ENCODE measurements around the gene SQOR. TPM values are rescaled to one million over a fixed set of nuclear protein-coding genes. Genes with fewer than 3 reads are reported as not detected.

SQOR gene
- total and polyA plus RNA-seq, 2 experiments from 2014 or later = 0.73 to 0.95 TPM

DNA sequence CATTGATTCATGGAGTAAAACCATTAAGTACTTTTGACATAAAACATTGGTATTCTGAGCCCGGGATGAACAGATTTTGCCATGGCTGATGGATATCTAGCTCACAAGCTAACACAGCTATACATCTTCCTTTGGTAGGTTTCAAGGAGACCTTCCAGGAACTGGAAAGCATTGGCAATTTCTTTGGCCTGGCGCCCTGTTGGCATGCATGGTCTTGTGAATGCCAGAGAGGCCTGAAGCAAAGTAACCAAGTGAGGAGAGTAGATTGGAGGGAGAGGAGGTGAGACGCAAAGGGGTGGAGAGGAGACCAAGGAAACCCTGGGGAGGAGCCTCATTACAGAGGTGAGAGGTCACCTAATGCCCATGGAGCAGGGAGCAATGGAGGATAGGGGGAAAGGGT is 67.2 kb downstream of the SQOR start:
- Histone ChIP-seq H3K9me3 (ENCODE audit: low read depth) (no peaks in the 10 kb centered on the region), H3K4me3 (no peak overlapping the region), H3K36me3 (no peaks in the 10 kb centered on the region), H3K4me1 (ENCODE audit: low read depth) (no peaks in the 10 kb centered on the region), H3K27me3 (no peaks in the 10 kb centered on the region), H3K27ac (no peak overlapping the region)
- DNase-seq (ENCODE audit: low read depth in 1 of 2, low spot score in 1 of 2) = no peak
- TF ChIP-seq, protein P1, sequence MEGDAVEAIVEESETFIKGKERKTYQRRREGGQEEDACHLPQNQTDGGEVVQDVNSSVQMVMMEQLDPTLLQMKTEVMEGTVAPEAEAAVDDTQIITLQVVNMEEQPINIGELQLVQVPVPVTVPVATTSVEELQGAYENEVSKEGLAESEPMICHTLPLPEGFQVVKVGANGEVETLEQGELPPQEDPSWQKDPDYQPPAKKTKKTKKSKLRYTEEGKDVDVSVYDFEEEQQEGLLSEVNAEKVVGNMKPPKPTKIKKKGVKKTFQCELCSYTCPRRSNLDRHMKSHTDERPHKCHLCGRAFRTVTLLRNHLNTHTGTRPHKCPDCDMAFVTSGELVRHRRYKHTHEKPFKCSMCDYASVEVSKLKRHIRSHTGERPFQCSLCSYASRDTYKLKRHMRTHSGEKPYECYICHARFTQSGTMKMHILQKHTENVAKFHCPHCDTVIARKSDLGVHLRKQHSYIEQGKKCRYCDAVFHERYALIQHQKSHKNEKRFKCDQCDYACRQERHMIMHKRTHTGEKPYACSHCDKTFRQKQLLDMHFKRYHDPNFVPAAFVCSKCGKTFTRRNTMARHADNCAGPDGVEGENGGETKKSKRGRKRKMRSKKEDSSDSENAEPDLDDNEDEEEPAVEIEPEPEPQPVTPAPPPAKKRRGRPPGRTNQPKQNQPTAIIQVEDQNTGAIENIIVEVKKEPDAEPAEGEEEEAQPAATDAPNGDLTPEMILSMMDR (IDR thresholded peaks at IDR 0.05; ENCODE audit: low read depth, low read length) = no peak

- no peaks in the 10 kb centered on the region for H3K4me1 ChIP-seq (ENCODE audit: low read depth)
- no peak for DNase-seq (ENCODE audit: low read depth in 1 of 2, low spot score in 1 of 2)
- H3K36me3 ChIP-seq = no peaks in the 10 kb centered on the region
- no peaks in the 10 kb centered on the region for H3K9me3 ChIP-seq (ENCODE audit: low read depth)
- H3K27me3 ChIP-seq = no peaks in the 10 kb centered on the region
- H3K27ac ChIP-seq = no peak overlapping the region
- H3K4me3 ChIP-seq = peak overlapping the region; percentile 62
- TF ChIP-seq, protein P1 (IDR thresholded peaks at IDR 0.05; ENCODE audit: low read depth, low read length) = peak; percentile 13
Observed at GRCh38 chr15:45703670-45704328, 69.0 kb downstream of the SQOR start.

DNA sequence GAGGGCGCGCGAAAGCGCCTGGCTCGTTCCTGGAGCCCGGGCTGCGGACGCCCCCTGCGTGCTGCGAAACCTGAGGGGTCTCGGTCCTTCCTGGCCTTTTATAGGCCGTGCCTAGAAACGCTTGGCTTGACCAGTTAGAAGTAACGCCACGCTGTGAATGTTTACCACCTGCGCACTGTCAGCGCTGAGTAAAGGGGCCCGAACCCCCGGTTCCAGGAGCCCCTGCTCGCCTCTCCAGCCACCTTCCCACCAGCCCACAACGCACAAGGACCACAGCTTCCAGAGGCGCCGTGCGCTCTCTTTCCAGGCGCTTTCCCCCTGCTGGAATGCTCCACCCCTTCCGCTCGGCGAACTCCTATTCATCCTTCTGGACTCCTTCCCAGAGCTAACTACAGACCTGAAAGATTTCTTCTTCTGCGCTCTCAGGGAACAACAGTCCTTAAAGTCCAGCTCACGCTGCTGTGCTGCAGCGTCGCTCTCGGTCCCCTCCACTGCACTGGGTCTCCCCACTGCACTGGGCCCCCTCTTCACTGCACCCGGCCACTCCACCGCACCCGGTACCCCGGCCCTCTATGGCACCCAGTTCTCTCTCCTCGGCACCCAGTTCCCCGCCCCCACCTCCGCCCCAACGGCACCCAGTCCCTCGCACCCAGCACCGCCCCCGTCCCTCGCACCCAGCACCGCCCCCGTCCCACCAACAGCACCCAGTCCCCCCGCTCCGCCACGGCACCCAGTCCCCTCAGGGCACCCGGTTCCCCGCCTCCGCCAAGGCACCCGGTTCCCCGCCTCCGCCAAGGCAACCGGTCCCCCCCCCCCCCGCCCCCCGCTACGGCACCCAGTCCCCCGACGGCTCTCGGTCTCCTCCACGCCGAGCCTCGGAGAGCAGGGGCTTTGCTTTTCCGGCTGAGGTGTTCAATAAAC is 69.8 kb downstream of the SQOR start:
- H3K4me3 ChIP-seq = peak overlapping the region; percentile 62
- DNase-seq (ENCODE audit: low read depth in 1 of 2, low spot score in 1 of 2) = peak; percentile 49 to 74
- TF ChIP-seq, protein P1 (IDR thresholded peaks at IDR 0.05; ENCODE audit: low read depth, low read length) = no peak

DNA sequence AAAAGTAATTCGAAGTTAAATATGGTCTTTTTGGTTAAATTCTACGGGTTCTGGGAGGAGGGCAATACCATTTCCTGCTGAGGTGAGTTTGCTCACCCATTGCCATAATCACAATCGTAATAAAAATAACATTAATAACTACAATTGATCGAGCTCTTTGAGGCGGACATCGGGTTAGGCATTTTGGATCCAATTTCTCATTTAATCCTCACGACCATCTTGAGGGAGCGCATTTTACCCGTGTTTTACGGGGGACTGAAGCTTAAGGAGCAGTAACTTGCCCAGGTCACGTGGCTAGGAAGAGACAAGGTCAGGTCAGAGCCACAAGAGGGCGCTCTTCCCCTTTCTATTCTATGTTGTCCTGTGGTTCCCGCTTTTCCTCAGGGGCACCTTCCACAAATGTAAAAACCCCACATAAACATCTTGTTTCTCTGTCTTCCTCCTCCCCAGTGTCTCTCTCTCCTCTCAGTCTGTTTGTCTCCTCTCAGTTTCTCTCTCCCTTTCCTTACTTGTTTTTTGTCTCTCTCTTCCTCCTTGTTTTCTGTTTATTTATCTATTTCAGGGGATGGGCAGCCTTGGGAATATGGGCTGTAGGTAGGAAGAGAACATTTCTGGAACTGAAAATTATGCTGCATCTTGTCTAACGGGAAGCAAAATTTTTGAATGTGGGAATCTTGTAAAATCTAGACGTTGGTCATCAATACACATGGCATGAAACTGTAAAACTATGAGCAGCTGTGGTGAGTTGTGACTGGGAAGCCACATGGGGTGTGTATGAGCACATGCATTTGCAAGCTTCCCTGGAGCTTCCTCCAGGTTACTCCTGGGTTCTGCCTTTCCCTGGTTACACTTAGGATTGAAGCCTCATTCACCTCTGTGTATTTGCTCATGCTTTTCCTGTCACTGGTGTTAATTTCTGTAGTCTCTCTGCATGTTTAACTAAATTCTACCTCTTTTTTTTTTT is 71.0 kb downstream of the SQOR start:
- DNase-seq (ENCODE audit: low read depth in 1 of 2, low spot score in 1 of 2) = peak; percentile 87 to 90
- TF ChIP-seq, protein P1 (IDR thresholded peaks at IDR 0.05; ENCODE audit: low read depth, low read length) = peak; percentile 83
- Histone ChIP-seq H3K27ac (no peak overlapping the region), H3K4me1 (ENCODE audit: low read depth) (no peaks in the 10 kb centered on the region), H3K9me3 (ENCODE audit: low read depth) (no peaks in the 10 kb centered on the region), H3K4me3 (peak overlapping the region; percentile 62), H3K27me3 (no peaks in the 10 kb centered on the region), H3K36me3 (no peaks in the 10 kb centered on the region)

More for the DNA sequence above, 69.8 kb downstream of the SQOR start:
- H3K36me3 ChIP-seq = no peaks in the 10 kb centered on the region
- H3K27me3 ChIP-seq = no peaks in the 10 kb centered on the region
- no peaks in the 10 kb centered on the region for H3K4me1 ChIP-seq (ENCODE audit: low read depth)
- no peak overlapping the region for H3K27ac ChIP-seq
- no peaks in the 10 kb centered on the region for H3K9me3 ChIP-seq (ENCODE audit: low read depth)

- TF ChIP-seq, protein P1 (IDR thresholded peaks at IDR 0.05; ENCODE audit: low read depth, low read length) = no peak
- H3K27ac ChIP-seq = peak overlapping the region; percentile 38
- no peaks in the 10 kb centered on the region for H3K9me3 ChIP-seq (ENCODE audit: low read depth)
Observed at GRCh38 chr15:45710657-45711056, 75.8 kb downstream of the SQOR start.

More at GRCh38 chr15:45710657-45711056, 75.8 kb downstream of the SQOR start:
- Histone ChIP-seq H3K4me1 (ENCODE audit: low read depth) (no peaks in the 10 kb centered on the region), H3K36me3 (no peaks in the 10 kb centered on the region), H3K27me3 (no peaks in the 10 kb centered on the region), H3K4me3 (no peak overlapping the region)
- DNase-seq (ENCODE audit: low read depth in 1 of 2, low spot score in 1 of 2) = peak in 1 of 2 donors; percentile 45
